Stomach (tissue), 4 donors: ENCODE results near the gene KLK2.

Source experiments
- POLR2A ChIP-seq, 4 donors: fragments of 450-650 bp; IDR thresholded peaks; one replicate each; pipeline ENCODE4 v1.6.1; 2016; ENCODE audit warnings: antibody characterized with exemption in 4 of 4, control low read depth in 2 of 4, mild to moderate bottlenecking in 1 of 4, moderate library complexity in 1 of 4
- POLR2AphosphoS5 ChIP-seq, 3 donors: sonication (generic); formaldehyde crosslinking; IDR thresholded peaks; one replicate each; pipeline ENCODE4 v1.6.1; 2016; ENCODE audit warnings: antibody characterized with exemption in 3 of 3

DNA sequence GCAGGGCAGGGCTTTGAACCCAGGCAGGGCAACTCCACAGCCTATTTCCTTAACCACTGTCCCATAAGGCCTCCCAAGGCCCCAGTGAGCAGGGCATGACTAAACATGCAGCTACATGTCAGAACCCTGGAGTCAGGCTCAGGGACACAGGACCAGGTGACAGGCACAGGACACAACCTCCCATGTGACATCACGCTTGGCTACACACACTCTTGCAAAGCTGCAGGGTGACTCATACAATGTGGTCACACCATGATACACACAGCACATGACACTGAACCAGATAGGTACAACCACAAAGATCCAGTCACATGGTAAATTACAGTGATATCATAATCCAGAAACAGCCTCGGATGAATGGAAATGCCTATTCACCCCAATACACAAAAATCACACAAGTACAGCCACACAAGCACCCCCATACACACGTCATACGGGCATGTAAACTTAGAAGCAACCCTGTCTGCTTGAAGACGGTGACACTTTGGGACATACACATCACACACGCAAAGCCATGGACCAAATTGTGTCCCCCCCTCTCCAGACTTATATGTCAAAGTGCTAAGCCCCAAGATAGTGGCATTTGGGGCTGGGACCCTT lies 23.5 kb downstream of the KLK2 start:
- TF ChIP-seq POLR2AphosphoS5 (IDR thresholded peaks at IDR 0.05) (no peak), POLR2A (IDR thresholded peaks at IDR 0.05) (no peak)
